ENCODE data around the gene BUD23.

The BUD23 gene

GRCh38 chr7:73642834-73643233 is 40.6 kb upstream of the BUD23 start:
- Histone ChIP-seq H2AFZ (ENCODE audit: low read depth) (no peak overlapping the region), H3K4me2 (no peak overlapping the region), H3K36me3 (ENCODE audit: insufficient read depth) (no peaks in the 10 kb centered on the region), H3K4me1 (ENCODE audit: low read depth, poor library complexity, severe bottlenecking) (no peaks in the 10 kb centered on the region), H3K79me2 (ENCODE audit: insufficient read depth, low read depth) (no peaks in the 10 kb centered on the region), H3K27me3 (ENCODE audit: insufficient read depth, low read depth) (peaks cover 40% of the 10 kb centered on the region), H3K9ac (no peak overlapping the region), H4K20me1 (ENCODE audit: insufficient read depth) (no peaks in the 10 kb centered on the region), H3K4me3 (IDR thresholded peaks at IDR 0.05; ENCODE audit: insufficient read depth, low read depth, low read length) (no peak overlapping the region), H3K27ac (no peak overlapping the region)
- no peak for TF ChIP-seq CTCF (conservative IDR thresholded peaks at IDR 0.05; ENCODE audit: low read depth, low read length)

GRCh38 chr7:73644688-73645286 is 38.6 kb upstream of the BUD23 start:
- Histone ChIP-seq H3K4me2 (no peak overlapping the region), H3K9ac (no peak overlapping the region), H3K36me3 (ENCODE audit: insufficient read depth) (no peaks in the 10 kb centered on the region), H3K4me3 (IDR thresholded peaks at IDR 0.05; ENCODE audit: insufficient read depth, low read depth, low read length) (no peak overlapping the region), H3K4me1 (ENCODE audit: low read depth, poor library complexity, severe bottlenecking) (no peaks in the 10 kb centered on the region), H3K27ac (no peak overlapping the region), H3K79me2 (ENCODE audit: insufficient read depth, low read depth) (no peaks in the 10 kb centered on the region), H4K20me1 (ENCODE audit: insufficient read depth) (no peaks in the 10 kb centered on the region), H3K27me3 (ENCODE audit: insufficient read depth, low read depth) (peaks cover 58% of the 10 kb centered on the region), H2AFZ (ENCODE audit: low read depth) (no peak overlapping the region)
- no peak for TF ChIP-seq CTCF (conservative IDR thresholded peaks at IDR 0.05; ENCODE audit: low read depth, low read length)

- H3K27ac ChIP-seq, result no peak overlapping the region
- H3K4me2 ChIP-seq, result no peak overlapping the region
- TF ChIP-seq CTCF (conservative IDR thresholded peaks at IDR 0.05; ENCODE audit: low read depth, low read length), result no peak
- H3K36me3 ChIP-seq (ENCODE audit: insufficient read depth), result no peaks in the 10 kb centered on the region
- no peak overlapping the region for H3K4me3 ChIP-seq (IDR thresholded peaks at IDR 0.05; ENCODE audit: insufficient read depth, low read depth, low read length)
- no peaks in the 10 kb centered on the region for H3K4me1 ChIP-seq (ENCODE audit: low read depth, poor library complexity, severe bottlenecking)
- no peak overlapping the region for H3K9ac ChIP-seq
- H4K20me1 ChIP-seq (ENCODE audit: insufficient read depth), result no peaks in the 10 kb centered on the region
- H3K79me2 ChIP-seq (ENCODE audit: insufficient read depth, low read depth), result no peaks in the 10 kb centered on the region
- peaks cover 62% of the 10 kb centered on the region for H3K27me3 ChIP-seq (ENCODE audit: insufficient read depth, low read depth)
- no peak overlapping the region for H2AFZ ChIP-seq (ENCODE audit: low read depth)
Measured at GRCh38 chr7:73645643-73646174, 37.7 kb upstream of the BUD23 start.

- Histone ChIP-seq H3K4me1 (ENCODE audit: low read depth, poor library complexity, severe bottlenecking) (no peaks in the 10 kb centered on the region), H3K27me3 (ENCODE audit: insufficient read depth, low read depth) (peaks cover 68% of the 10 kb centered on the region), H3K4me2 (no peak overlapping the region), H3K36me3 (ENCODE audit: insufficient read depth) (no peaks in the 10 kb centered on the region), H3K4me3 (IDR thresholded peaks at IDR 0.05; ENCODE audit: insufficient read depth, low read depth, low read length) (no peak overlapping the region), H2AFZ (ENCODE audit: low read depth) (no peak overlapping the region), H3K27ac (no peak overlapping the region), H3K79me2 (ENCODE audit: insufficient read depth, low read depth) (no peaks in the 10 kb centered on the region), H4K20me1 (ENCODE audit: insufficient read depth) (no peaks in the 10 kb centered on the region), H3K9ac (no peak overlapping the region)
- no peak for TF ChIP-seq CTCF (conservative IDR thresholded peaks at IDR 0.05; ENCODE audit: low read depth, low read length)
Measured at GRCh38 chr7:73646785-73647724, 36.3 kb upstream of the BUD23 start.
